T1000 (cell line): ENCODE measurements around the gene SNRPD3.
"Not testable (repeated sequence)": the region's sequence is repeated elsewhere in the genome, so short reads cannot be mapped to it uniquely, and the experiment has no call there.

Source experiments
- DNase-seq: peaks from one replicate; lab custom pipeline; 2025; ENCODE audit warnings: mixed read lengths; lab: John Stamatoyannopoulos, UW

The SNRPD3 gene

DNA sequence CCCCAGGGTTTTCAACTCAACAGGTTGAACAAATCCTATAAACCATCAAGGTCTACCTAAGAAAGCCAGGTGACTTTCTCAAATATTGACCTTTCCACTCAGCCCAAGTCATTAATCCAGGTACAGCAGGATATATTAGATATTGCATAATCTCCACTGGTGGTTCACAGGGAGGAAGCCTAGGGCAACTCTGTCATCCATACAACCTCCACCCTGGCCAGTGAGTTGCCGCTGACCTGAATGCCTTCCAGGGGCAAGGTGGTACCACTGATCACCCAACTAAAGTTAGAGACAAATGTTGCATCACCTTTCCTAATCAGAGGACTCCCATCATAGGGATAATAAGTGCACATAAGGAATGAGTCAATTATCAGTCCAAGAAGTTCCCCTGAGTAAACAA, 23.7 kb upstream of the SNRPD3 start:
- DNase-seq, result no peak

DNA sequence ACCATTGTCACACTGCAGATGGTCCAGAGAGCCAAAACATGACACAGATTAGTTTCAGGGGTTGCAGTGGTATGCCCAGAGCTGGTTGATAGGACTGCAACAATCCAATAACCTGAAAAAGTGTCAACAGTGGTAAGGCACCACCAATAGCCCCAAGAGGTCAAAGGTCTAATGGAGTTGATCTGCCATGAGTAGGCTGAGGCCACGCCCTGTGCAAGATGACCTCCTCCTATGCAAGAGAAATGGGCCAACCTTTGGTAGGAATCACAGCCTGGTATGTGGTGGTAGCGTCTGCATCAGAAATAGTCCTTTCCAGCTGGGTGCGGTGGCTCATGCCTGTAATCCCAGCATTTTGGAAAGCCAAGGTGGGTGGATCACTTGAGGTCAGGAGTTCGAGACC, 20.5 kb upstream of the SNRPD3 start:
- no peak for DNase-seq

DNA sequence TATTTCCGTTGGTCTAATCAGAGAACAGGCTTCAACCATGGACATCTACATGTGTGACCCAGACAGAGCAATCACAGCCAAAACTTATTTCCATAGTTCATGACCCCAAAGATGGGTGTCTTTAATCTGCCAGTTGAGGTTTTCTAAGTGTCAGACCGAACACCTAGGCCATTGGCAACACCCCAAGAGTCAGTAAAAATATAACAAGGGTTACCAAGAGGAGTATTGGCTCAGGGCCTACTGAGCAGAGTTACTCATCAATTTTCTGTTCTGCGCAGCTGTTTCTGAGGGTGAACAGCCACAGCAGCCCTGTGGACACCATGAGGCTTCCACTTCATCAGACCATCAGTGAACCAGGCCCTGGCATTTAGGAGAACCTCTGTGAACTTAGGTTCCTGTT, 19.7 kb upstream of the SNRPD3 start:
- no peak for DNase-seq

DNA sequence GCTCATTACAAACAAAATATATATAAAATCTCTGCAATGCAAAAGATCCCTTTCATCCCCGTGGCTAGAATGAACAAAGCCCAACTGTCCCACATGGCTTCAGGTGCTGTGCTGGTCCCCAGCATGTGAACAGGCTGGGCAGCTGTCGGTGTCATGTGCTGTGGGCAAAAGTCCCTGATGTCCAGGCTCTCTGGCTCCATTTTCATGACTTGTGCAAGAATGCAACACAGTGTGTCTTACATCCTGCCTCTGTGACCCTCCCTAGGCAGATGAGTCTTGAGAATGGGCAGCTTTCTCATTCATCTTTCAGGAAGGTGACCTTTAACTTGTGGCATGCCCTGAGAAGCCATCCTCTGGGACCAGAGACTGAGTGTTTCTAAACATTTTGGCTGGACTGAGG, 15.3 kb upstream of the SNRPD3 start:
- DNase-seq, result no peak

DNA sequence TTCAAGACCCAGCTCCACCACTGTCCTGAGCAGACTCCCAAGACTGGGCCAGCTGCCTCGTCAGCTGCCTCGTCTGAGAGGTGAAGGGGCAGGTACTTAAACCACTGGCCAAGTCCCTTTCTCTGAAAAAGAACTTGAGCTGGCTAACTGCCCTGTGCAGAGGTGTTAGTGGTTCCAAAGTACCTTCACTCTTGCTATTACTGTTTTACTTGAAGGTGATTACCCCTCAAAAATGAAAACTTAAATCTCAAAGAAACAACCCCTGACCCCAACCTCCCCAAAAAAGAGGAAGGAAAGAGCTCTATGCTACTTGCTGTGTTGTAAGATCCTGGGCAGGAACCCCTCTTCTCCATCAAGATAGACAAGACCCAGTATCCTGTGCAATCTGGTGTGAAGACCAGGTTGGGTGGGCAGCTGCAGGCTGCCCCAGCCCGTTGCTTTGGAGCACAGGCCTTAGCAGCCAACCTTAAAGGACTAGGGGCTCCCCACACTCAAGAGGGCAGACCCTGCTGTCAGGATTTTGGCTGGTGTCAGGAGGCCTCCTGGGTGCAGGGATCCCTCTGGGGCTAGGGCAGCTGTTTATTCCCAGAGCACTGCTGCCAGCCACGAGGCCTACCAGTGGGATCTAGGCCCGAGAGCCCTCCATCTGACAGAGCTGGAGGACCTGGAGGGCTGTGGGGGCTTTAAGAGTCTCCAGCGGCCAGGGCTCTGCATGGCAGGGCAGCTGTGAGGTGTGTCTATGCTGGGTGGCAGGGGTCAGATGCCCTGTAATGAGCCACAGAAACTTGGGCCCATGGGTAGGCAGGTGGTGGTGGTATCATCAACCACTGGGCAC, 13.9 kb upstream of the SNRPD3 start:
- DNase-seq, result no peak

DNA sequence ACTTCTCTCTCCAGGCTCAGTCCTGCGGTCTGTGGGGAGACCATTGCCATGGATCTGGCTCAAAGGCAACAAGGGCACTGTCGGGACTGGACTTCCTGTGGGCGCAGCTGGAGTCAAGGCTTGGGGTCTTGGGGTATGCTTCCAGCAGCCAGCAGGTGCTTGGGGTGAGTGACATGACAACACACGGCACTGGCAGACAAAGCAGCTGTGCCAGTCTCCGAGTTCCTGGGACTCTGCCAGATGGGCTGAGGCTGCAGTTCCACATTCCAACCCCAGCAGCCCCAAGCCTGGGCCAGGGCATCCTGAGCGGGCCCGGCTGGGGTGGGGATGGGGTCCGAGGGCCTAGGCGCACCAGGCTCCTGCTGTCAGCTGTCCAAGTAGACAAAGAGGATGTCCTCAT, 13.2 kb upstream of the SNRPD3 start:
- DNase-seq, result no peak

DNA sequence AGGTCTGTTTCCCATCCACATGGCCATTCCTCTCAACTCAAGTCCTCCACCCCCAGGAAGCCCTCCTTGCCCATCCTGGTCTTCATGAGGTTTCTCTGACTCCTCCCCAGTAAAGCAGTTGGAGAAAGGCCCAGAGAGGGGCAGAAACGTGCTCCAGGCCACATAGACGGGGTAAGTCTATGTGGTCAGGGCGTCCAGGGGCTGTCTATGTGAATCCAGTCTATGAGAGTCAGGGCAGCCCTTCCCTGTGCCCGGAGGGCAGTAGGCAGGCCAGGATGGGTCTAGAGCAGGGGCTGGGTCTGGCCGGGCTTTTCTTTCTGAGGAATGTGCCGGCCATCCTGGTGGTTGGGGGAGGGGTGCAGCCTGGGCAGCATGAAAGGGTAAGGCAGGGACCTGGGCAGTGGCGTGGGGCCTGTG, 12.6 kb upstream of the SNRPD3 start:
- DNase-seq, result no peak

DNA sequence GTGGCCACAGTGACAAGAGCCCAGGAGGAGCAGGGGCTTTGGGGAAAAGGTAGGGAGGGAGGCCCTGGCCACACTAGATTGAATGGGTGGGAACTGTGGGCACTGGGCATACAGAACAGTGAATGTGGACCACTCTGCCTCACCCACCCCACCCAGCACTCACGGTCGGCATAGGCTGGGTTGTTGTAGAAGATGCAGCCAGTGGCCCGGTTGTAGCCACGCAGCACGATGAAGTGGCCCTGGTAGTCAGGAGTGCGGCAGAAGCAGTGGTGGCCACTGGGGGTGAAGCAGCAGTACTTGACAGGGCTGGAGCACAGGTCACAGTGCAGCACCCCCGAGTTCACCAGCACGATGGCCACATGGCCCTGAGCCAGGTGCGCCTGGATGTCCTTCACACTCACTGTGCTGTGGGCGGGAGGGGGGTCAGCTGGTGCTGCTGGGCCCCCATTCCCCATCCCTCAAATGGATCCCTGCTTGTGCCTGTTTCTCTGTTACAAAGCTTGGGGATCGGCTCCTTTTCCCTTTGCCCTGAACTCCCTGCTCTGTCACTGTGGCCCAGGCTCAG, 12.0 kb upstream of the SNRPD3 start:
- no peak for DNase-seq

DNA sequence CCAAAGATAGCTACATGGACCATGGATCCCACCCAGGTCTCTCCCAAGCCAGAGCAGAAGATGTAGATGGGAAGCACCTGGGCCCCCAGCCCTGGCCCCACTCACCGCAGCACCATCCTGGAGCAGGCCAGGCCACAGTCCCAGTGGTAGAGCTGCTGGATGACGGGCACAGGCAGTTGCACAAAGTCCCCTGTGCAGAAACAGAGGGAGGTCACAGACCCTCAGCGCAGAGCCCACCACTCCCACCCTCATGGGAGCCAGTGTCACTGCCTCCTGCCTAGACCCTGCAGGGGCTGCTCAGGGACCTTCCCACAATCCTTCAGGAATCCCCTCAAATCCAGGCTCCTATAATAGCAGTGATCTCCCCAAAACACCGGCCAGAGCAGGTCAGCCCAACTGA, 7.0 kb upstream of the SNRPD3 start:
- DNase-seq, result no peak

DNA sequence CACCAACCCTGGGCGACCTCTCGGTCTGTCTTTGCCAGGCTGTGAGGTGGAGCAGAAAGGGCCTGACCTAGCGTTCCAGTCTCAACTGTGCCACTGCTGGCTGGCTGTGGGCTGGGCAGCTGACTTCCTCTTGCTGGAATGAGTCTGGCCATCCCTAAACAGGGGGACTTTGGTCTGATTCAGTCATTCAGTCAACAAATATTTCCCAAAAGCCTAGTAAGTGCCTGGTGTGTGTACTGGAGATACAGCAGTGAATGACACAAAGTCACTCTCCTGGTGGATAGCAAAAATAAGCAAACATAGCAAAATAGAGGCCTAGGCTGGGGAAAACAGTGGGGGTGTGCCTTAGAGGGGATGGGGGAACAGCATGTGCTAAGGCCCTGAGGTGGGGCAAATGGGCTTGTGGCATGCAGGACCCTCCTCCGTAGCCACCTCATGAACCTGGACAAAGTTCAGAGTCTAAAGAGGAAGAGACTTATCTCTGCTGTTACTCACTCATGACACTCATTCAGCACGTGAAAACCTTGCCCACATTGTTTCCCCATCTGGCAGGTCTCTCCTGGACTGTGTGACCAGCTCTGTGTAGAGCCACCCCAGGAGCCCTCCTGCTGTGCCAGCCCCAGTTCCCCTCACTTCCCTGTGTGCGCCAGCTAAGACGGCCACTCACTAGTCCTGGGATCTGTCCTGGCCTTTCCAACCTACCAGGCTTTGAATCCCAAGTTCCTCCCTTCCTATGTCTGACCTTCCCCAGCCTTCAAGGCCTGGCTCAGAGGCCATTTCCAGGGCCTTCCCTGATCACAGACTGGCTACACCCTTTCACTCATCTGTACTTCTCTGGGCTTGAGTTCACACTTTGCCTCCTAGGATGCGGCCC, 5.5 kb upstream of the SNRPD3 start:
- no peak for DNase-seq

DNA sequence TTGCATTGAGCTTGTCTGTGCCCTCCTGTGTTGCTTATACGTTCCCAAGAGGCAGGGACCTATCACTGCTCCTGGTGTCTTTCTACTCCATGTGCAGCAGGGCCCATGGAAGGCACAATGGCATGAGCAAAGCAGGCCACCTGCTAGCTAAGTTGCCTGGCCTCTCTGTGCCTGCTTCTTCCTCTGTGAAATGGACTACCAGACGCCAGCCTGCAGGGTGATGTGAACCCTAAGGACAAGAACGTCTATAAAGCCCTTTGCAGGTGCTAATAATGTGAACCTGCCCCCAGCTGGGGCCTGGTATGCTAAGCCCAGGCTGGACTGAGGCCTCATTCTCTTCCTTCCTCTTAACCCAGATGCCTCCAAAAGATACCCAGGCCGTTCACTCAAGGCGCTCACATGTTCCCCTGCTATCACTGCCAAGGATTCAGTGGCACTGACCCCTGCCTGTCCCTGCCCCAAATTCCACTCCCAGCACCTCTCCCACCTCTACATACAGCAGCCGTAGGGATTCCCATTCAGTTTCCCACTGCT, 4.8 kb upstream of the SNRPD3 start:
- no peak for DNase-seq

DNA sequence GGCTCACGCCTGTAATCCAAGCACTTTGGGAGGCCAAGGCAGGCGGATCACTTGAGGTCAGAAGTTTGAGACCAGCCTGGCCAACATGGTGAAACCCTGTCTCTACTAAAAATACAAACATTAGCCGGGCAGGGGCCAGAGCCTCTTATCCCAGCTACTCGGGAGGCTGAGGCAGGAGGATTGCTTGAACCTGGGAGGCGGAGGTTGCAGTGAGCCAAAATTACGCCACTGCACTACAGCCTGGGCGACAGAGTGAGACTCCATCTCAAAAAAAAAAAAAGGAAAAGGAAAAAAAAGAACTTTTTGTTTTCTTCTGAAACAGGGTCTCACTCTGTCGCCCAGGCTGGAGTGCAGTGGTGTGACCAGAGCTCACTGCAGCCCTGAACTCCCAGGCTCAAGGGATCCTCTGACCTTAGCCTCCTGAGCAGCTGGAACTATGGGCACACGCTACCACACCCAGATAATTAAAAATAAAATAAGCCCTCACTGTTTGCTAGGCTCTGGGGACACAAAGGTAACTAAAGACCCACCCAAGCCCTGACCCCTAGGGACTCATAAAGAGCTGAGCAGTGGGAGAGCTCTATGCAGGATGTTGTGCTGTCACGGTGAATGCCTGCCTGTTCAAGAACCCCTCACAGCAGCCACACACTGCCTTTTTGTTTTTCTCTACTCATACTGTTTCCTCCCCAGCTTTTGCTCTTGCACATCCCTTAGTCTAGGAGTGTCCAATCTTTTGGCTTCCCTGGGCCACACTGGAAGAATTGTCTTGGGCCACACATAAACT, 3.1 kb upstream of the SNRPD3 start:
- DNase-seq, result not testable (repeated sequence)

DNA sequence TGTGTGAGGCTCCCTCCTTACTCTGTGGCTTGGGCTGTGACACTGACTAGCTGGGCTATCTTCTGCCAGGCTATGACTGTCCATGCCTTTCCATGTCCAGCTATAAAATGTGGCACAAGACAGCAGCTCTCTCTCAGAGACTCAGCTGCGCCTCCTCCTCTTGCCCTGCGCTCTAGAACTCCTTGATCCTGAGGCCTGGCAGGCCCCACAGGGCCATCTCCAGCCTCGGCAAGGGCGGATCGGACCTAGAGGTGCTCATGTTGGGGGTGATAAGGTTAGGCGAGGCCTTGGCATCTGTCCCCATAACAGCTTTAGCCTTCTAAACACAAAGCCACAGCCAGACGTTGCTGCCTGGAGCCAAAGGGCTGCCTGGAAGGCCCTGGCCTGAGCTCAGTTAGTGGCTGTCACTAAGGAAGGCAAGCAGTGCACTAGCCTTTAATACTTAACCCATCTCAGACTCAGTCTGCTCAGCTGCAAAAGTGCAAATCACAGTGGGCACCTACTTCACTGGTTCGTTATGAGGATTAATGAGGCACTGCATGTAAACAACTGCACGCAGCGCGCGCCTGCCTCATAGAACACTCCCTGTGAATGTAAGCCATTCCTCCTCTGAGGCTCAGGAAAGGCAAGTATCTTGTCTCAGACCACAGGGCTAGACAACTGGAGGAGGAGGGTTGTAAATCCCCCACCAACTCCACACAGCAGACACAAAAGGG, 2.0 kb upstream of the SNRPD3 start:
- DNase-seq, result no peak

DNA sequence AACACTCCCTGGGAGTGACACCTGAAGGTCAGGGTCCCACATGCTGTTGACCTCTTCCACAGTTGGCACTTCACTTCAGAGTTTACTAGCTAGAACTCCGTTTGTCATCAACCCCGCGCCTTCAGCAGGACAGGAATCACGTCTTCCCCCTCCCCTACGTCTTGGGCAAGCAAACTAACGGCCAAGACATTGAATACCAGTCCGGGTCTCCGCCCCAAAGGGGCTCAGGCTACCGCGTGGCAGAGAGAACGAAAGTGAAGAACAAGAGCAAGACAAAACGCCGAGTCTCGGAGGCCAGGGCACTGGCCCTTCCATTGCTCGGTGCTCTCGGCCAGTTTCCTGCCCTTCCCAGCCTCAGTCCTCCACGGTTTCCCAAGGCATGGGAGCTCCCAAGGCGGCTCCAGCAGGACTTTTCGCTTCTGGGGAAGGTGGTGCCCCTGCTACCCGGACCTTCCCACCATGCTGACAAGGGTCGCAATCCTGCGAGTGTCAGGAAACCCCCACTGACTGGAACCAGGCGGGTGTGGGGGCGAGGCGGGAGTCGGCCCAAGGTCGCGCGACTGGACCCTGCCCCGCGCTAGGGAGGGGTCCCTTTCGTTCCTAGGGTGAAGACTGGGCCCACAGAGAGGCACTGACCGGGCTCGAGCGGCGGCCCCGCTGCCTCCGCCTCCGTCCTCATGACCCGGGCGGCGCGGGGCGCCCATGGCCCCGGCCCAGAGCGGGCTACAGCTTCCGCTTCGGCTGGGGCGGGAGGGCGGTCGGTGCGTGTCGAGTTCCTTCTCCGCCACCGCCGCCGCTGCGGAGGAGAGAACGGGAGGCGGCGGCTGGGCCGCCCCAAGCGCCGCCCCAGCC, 1.3 kb upstream of the SNRPD3 start, which contains the start of gene GUCD1:
Gene GUCD1 (minus strand): TSS at position 826 of the 852 bp plus-strand sequence. CDS start 147 bp downstream, at position 679.
- DNase-seq, result no peak

DNA sequence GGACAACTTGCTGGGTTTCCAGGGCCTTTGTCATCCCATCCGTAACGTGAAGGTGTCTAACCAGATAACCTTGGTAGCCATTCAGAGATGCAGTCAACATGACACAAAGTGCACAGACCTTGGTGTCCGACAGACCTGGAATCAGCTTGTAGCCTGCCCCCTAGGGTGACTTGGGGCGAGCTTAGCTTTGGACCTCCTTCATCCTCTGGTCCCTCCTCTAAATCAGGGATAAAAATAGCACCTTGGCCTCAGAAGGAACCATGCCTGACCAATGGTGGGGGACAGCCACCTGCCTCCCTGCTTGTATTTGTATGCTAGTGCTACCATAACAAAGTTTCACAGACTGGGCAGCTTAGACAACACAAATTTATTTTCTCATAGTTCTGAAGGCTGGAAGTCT, 3.7 kb downstream of the SNRPD3 start:
- DNase-seq, result no peak

DNA sequence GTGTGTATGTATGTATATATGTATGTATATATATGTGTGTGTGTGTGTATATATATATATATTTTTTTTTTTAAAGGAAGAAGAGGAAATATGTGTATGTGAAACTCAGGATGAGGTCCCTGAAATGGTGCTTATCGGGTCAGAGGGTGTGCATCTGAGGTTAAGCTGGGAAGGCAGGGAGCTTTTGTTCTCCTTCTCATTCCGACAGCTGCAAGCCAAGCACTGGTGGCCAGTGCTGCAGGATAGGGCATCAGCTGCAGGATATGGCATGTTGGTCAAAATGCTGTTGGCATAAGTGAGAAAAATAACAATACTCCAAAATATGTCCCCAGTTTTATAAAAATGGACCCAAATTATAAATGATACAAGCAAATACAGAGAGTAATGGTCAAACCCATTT, 7.4 kb downstream of the SNRPD3 start:
- DNase-seq, result no peak

DNA sequence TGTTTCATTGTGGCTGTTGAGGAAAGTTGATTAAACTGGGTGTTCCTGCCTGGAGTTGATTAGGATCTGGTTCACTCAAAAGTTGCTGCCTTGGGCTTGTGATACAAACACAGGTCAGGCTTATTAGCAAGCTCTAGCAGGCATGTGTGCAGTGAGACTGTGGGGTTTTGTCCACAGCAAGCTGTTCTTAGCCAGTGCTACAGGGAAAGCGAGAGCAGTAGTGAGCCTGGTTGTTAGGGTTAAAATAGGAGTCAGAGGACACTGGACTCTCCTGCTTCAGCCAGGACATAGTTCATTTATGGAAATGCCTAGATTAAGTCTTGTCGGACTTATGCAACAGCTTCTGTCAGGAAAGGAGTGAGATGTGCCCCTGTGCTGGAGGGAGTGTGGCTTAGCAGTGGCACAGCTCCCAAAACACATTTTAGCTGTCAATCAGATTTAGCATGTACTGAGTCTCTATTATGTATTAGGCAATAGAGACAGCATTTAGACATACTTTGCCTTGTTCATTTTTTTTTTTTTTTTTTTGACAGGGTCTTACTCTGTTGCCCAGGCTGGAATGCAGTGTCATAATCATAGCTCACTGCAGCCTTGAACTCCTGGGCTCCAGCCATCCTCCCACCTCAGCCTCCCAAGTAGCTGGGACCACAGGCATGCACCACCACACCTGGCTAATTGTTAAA, 8.7 kb downstream of the SNRPD3 start:
- no peak for DNase-seq

DNA sequence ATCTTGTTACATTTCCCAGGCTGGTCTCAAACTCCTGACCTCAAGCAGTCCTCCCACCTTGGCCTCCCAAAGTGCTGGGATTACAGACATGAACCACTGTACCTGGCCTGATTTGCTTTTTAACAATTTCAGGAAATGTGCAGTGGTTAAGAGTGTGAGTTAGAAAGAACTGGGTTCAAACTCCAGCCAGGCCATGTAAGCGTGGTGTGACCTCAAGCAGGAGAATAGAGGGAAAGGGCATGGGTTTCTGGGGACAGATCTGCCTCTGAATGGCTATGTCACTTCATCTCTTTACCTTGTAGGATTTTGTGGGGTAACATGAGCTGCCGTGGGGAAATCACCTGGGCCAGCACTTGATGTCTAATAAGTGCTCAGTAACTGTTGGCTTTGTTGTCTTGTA, 9.3 kb downstream of the SNRPD3 start:
- DNase-seq, result no peak

DNA sequence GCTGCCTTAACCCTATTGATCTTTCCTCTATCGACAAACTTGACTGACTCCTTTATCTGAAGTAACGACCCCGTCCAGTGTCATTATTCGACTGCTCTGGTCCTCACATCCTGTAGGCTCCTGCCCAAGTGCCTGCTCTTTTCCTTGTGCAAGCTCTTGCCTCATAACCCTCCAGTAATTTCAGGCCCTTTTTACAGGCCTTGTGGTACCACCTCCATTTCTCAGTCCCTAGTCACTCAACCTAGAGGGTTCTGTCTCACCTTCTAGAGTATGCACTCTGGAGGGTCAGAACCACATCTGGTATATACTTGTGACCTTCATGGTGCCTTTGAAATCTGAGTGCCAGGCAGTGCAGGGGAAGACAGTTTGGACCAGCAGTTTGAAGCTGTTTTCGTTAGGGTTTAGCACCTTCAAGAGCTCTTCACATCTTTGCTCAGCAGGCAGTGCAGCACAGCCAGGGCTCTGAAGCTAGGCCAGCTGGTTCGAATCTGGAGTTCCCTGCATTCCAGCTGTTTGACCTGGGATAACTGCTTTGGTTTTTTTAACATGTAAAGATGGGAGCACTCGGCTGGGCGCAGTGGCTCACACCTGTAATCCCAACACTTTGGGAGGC, 11.2 kb downstream of the SNRPD3 start:
- no peak for DNase-seq
